GM19238 (cell line): ENCODE measurements around the gene GDF2.

Experiments used
- DNase-seq: peaks from one replicate; pipeline ENCODE4 v3.0.0; 2011; ENCODE audit warnings: low spot score; ENCODE audit not compliant: insufficient read length

Gene GDF2

GRCh38 chr10:47322300-47323061, at the start of gene GDF2:
TSS of gene GDF2 (plus strand) at chr10:47322454. CDS start at chr10:47322669, 215 bp downstream.
- no peak for DNase-seq

- DNase-seq, result no peak
Measured at GRCh38 chr10:47276071-47276470, 46.2 kb upstream of the GDF2 start.

- DNase-seq, result no peak
Measured at GRCh38 chr10:47276576-47277351, 45.5 kb upstream of the GDF2 start.

GRCh38 chr10:47277352-47278151, 44.7 kb upstream of the GDF2 start:
- no peak for DNase-seq

GRCh38 chr10:47278152-47278473, 44.1 kb upstream of the GDF2 start:
- DNase-seq, result no peak

- no peak for DNase-seq
Measured at GRCh38 chr10:47278720-47279119, 43.5 kb upstream of the GDF2 start.

- DNase-seq, result no peak
Measured at GRCh38 chr10:47279276-47279675, 43.0 kb upstream of the GDF2 start.

- DNase-seq, result no peak
Measured at GRCh38 chr10:47282005-47282656, 40.1 kb upstream of the GDF2 start.

- DNase-seq, result no peak
Measured at GRCh38 chr10:47282657-47283018, 39.6 kb upstream of the GDF2 start.

GRCh38 chr10:47283101-47283630, 39.1 kb upstream of the GDF2 start:
- DNase-seq, result no peak

GRCh38 chr10:47283848-47284247, 38.4 kb upstream of the GDF2 start:
- no peak for DNase-seq

- no peak for DNase-seq
Measured at GRCh38 chr10:47285381-47286115, 36.7 kb upstream of the GDF2 start.

- no peak for DNase-seq
Measured at GRCh38 chr10:47286116-47286505, 36.1 kb upstream of the GDF2 start.

GRCh38 chr10:47286591-47287315, 35.5 kb upstream of the GDF2 start:
- DNase-seq, result no peak

- DNase-seq, result no peak
Measured at GRCh38 chr10:47287365-47287802, 34.9 kb upstream of the GDF2 start.

GRCh38 chr10:47287805-47288204, 34.4 kb upstream of the GDF2 start:
- DNase-seq, result no peak

GRCh38 chr10:47288236-47288635, 34.0 kb upstream of the GDF2 start:
- DNase-seq, result no peak

- DNase-seq, result no peak
Measured at GRCh38 chr10:47288916-47289495, 33.2 kb upstream of the GDF2 start.

- DNase-seq, result no peak
Measured at GRCh38 chr10:47289921-47290320, 32.3 kb upstream of the GDF2 start.

- no peak for DNase-seq
Measured at GRCh38 chr10:47290338-47290737, 31.9 kb upstream of the GDF2 start.
